Measurements from ENCODE around the gene FBXL3. TPM values are rescaled to one million over a fixed set of nuclear protein-coding genes. Genes with fewer than 3 reads are reported as not detected.
A peak's percentile ranks its signal among the peaks of the same experiment; 100 is the strongest.

The FBXL3 gene
- total RNA-seq, 1 experiment from 2014 or later: 22.0 TPM

GRCh38 chr13:76994281-76994680 lies 32.7 kb downstream of the FBXL3 start:
- no peaks in the 10 kb centered on the region for H3K9me3 ChIP-seq (ENCODE audit: insufficient read depth, low read depth)
- H3K4me3 ChIP-seq: no peak overlapping the region
- no peaks in the 10 kb centered on the region for H3K79me2 ChIP-seq (ENCODE audit: low read depth)
- ChIA-PET POLR2A (ENCODE audit: unreplicated experiment) (interaction anchor here (0.7 kb wide), 1 partner anchor 1232 kb away, joined by 3 read pairs; no protein-coding TSS in a partner anchor), CTCF (no interaction called here)
- no peaks in the 10 kb centered on the region for H4K20me1 ChIP-seq (ENCODE audit: insufficient read depth)
- H3K27ac ChIP-seq: no peak overlapping the region
- no peak overlapping the region for H2AFZ ChIP-seq
- H3K27me3 ChIP-seq (ENCODE audit: insufficient read depth, low read depth): no peaks in the 10 kb centered on the region
- H3F3A ChIP-seq (ENCODE audit: insufficient read depth, low read depth): no peaks in the 10 kb centered on the region
- no peaks in the 10 kb centered on the region for H3K9me2 ChIP-seq (ENCODE audit: insufficient read depth)
- no peak overlapping the region for H3K4me2 ChIP-seq
- no peak for TF ChIP-seq CTCF (conservative IDR thresholded peaks at IDR 0.05)
- no peak for TF ChIP-seq EZH2 (IDR thresholded peaks at IDR 0.05; ENCODE audit: low read depth)
- intact Hi-C loops (cut with micrococcal nuclease; ENCODE audit: unreplicated experiment): no loop called here
- H3K36me3 ChIP-seq (ENCODE audit: low read depth): peaks cover 8% of the 10 kb centered on the region
- no TSS peak for BruUV-seq (replicated peaks)
- H3K4me1 ChIP-seq (replicated peaks; ENCODE audit: insufficient read depth): peaks cover 9% of the 10 kb centered on the region; the same call in 1 of the 2 replicates
- no peak for DNase-seq

GRCh38 chr13:76993473-76993872 lies 33.5 kb downstream of the FBXL3 start:
- no peaks in the 10 kb centered on the region for H3F3A ChIP-seq (ENCODE audit: insufficient read depth, low read depth)
- no peak for DNase-seq
- H2AFZ ChIP-seq: no peak overlapping the region; the same call in 1 of the 2 replicates
- peaks cover 8% of the 10 kb centered on the region for H3K36me3 ChIP-seq (ENCODE audit: low read depth)
- H3K4me1 ChIP-seq (replicated peaks; ENCODE audit: insufficient read depth): peaks cover 9% of the 10 kb centered on the region; the same call in 1 of the 2 replicates
- peak overlapping the region; percentile 70; the same call in 1 of the 2 replicates for H3K4me3 ChIP-seq
- TF ChIP-seq EZH2 (IDR thresholded peaks at IDR 0.05; ENCODE audit: low read depth) (no peak), CTCF (conservative IDR thresholded peaks at IDR 0.05) (no peak)
- H4K20me1 ChIP-seq (ENCODE audit: insufficient read depth): no peaks in the 10 kb centered on the region
- POLR2A ChIA-PET (ENCODE audit: unreplicated experiment): no interaction called here
- CTCF ChIA-PET: no interaction called here
- H3K27me3 ChIP-seq (ENCODE audit: insufficient read depth, low read depth): no peaks in the 10 kb centered on the region
- intact Hi-C loops (cut with micrococcal nuclease; ENCODE audit: unreplicated experiment): loop anchor here (2.0 kb wide), 1 partner anchor 33 kb away; the partner anchor contains the start of gene FBXL3
- no TSS peak for BruUV-seq (replicated peaks)
- no peaks in the 10 kb centered on the region for H3K79me2 ChIP-seq (ENCODE audit: low read depth)
- H3K27ac ChIP-seq: no peak overlapping the region
- no peaks in the 10 kb centered on the region for H3K9me2 ChIP-seq (ENCODE audit: insufficient read depth)
- peak overlapping the region; percentile 81 for H3K4me2 ChIP-seq
- H3K9me3 ChIP-seq (ENCODE audit: insufficient read depth, low read depth): no peaks in the 10 kb centered on the region

GRCh38 chr13:76993021-76993420 lies 33.9 kb downstream of the FBXL3 start:
- Histone ChIP-seq H3K36me3 (ENCODE audit: low read depth) (peaks cover 8% of the 10 kb centered on the region; the same call in 1 of the 2 replicates), H3K4me2 (peak overlapping the region; percentile 81), H3K9me3 (ENCODE audit: insufficient read depth, low read depth) (no peaks in the 10 kb centered on the region), H3K4me3 (peak overlapping the region; percentile 70), H3K27me3 (ENCODE audit: insufficient read depth, low read depth) (0 out of 2 replicates have a peak, but pooled peaks cover under 1% of the 10 kb centered on the region), H4K20me1 (ENCODE audit: insufficient read depth) (no peaks in the 10 kb centered on the region), H3F3A (ENCODE audit: insufficient read depth, low read depth) (no peaks in the 10 kb centered on the region), H2AFZ (peak overlapping the region; percentile 98), H3K9me2 (ENCODE audit: insufficient read depth) (no peaks in the 10 kb centered on the region), H3K4me1 (replicated peaks; ENCODE audit: insufficient read depth) (peaks cover 9% of the 10 kb centered on the region; the same call in 1 of the 2 replicates), H3K79me2 (ENCODE audit: low read depth) (no peaks in the 10 kb centered on the region), H3K27ac (no peak overlapping the region)
- no peak for DNase-seq
- POLR2A ChIA-PET (ENCODE audit: unreplicated experiment): no interaction called here
- CTCF ChIA-PET: no interaction called here
- no TSS peak for BruUV-seq (replicated peaks)
- intact Hi-C loops (cut with micrococcal nuclease; ENCODE audit: unreplicated experiment): loop anchor here (2.0 kb wide), 1 partner anchor 34 kb away; the partner anchor contains the start of gene FBXL3
- no peak for TF ChIP-seq EZH2 (IDR thresholded peaks at IDR 0.05; ENCODE audit: low read depth)
- no peak for TF ChIP-seq CTCF (conservative IDR thresholded peaks at IDR 0.05)
